UCSD-AML1 (cell line): ENCODE results near the gene BARHL1.

ENCODE experiments used
- DNase-seq: peaks from one replicate; lab custom pipeline; 2025; ENCODE audit not compliant: unreplicated experiment; lab: John Stamatoyannopoulos, UW

The BARHL1 gene

DNA sequence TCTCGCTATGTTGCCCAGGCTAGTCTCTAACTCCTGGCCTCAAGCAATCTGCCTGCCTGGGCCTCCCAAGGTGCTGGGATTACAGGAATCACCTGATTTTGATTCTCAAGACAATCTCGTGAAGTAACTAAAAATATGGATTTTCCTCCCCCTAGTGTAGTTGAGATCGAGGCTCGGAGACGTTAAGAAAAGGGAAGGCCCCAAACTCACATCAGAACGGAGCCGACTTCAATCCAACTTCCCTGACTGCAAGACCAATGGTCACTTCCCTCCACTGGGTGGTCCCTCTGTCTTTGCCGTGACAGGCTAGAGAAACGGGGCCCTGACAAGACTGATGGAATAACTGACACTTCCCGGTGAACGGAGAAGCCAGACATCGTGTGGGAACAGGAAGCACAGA, 28.3 kb downstream of the BARHL1 start:
- no peak for DNase-seq

DNA sequence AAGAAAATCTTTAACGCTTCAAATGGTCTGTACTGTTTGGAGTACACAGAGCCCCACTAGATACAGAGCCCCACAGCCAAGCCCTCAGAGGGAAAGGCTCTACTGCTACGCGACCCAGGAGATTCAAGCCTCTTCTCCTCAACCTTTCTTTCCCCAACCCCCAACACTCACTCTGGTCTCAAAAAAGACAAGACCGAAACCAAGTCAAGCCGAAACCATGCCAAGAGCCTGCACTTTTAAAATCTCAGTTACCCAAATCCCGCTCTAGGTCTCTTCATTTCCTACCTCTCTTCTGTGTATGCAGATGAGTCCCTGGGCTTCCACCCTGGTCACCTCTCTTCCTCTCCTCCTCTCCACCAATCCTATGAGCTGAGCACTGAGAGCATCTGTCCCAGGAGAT, 31.9 kb downstream of the BARHL1 start:
- no peak for DNase-seq

DNA sequence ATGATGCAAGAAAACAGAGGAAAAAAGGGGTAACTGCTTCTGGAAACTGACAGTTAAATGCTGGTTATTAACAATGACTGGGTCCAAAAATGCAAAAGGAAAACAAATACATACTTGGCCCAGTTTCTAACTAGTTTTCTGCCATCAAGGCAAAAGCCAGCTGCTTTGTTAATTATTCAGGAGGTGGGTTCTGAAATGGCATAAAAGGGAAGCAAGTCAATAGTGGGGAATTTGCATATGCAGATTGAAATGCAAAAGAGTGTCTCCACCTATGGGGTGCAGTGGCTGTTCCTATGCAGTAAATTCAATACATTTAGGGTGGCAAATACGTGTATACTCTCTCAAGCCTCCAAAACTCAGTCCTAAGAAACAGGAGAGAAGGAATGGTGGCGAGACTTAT, 33.4 kb downstream of the BARHL1 start:
- DNase-seq: no peak

GRCh38 chr9:132616725-132617124, 34.3 kb downstream of the BARHL1 start:
- no peak for DNase-seq

DNA sequence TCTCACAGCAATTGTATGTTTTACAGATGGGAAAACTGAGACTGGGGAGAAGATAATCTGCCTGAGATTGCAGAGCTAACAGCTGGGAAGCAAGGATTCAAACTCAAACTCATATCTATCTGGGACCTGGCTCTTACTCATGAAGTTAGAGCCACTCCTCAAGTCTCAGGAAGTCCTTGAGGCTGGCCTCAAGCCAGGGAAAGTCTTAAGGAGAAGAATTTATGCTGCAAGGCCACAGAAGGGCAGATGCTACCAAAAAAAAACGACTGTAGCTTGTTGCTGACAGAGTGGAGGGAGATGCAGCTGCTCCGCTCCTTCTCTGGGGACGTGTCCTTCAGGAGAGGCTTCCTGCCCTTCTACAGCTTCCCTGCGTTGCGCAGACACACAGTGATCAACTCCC, 39.8 kb downstream of the BARHL1 start:
- DNase-seq: no peak

- DNase-seq: no peak
Measured at GRCh38 chr9:132626285-132626684, 43.9 kb downstream of the BARHL1 start.

GRCh38 chr9:132627106-132627505, 44.7 kb downstream of the BARHL1 start:
- DNase-seq: no peak

DNA sequence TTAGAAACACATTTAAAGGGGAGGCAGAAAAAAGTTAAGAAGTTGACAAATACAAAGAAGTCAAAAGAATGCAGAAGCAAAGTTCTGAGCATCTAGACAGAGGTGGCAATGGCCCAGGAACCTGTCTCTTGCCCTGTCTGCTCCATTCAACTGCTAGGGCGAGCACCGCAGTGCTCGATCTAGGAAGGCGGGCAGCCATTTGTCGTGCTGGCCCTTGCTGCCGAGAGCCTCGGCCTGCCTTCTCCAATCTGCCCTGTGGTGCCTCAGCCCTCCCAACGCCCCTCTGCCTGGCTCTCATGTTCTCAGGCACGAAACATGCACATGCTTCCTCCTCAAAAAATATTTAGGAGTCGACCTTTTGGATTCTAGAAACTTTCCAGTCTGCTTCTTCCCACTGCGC, 45.2 kb downstream of the BARHL1 start:
- no peak for DNase-seq

GRCh38 chr9:132628746-132629145, 46.3 kb downstream of the BARHL1 start:
- DNase-seq: no peak

- no peak for DNase-seq
Measured at GRCh38 chr9:132630116-132630515, 47.7 kb downstream of the BARHL1 start.

DNA sequence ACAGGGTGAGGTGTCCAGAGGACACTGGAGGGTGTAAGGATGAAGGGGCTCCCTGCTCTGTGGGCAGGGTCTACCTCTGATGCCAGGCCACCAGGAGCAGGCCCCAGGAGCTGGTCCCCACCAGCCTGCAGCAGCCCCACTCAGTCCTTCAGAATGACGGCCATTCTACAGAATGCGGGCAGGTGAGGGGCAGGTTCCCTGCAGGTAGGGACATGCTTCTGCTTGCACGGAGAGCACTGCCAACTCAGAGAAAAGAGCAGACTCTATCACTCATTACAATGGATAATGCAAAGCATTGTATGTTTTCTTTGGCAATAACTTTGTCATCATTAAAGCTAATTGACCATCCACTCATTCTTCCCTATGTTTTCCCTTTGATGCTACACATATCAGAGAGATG, 48.4 kb downstream of the BARHL1 start:
- no peak for DNase-seq

DNA sequence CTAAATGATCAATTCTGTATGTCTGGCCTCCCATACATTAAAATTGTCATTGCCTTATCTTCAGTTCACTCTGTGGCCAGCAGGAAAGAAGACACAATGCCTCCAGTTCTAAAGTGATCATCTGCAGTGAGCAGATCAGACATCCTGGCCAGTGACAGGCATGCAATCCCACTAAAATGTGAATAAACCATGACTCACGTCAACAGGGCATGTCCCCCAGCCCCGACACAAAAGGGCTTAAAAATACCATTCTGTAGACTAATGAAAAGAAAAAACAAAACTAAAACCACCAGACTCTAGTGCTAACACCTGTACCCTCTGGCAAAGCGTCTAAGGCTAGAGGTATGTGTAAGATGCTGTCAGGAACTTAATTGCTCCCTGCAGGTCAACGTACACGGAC, 48.9 kb downstream of the BARHL1 start:
- no peak for DNase-seq

DNA sequence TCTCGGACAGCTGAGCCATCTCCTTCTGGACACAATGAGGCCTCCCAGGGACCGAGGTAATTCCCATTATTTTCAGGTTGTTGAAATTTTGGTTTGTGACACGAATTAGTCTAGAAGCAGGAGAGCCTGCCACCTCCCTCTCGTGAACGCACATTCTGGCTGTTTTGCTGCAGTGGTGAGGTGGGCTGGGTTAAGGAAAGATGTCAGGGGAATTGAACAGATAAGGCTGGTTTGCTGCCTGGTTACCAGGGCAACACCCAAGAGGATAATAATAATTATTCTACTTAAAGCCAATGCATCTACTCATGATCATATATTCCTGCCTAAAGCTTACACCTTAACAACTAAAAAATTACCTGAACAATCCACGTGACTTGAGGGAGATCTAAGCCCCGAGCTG, 49.3 kb downstream of the BARHL1 start:
- no peak for DNase-seq

DNA sequence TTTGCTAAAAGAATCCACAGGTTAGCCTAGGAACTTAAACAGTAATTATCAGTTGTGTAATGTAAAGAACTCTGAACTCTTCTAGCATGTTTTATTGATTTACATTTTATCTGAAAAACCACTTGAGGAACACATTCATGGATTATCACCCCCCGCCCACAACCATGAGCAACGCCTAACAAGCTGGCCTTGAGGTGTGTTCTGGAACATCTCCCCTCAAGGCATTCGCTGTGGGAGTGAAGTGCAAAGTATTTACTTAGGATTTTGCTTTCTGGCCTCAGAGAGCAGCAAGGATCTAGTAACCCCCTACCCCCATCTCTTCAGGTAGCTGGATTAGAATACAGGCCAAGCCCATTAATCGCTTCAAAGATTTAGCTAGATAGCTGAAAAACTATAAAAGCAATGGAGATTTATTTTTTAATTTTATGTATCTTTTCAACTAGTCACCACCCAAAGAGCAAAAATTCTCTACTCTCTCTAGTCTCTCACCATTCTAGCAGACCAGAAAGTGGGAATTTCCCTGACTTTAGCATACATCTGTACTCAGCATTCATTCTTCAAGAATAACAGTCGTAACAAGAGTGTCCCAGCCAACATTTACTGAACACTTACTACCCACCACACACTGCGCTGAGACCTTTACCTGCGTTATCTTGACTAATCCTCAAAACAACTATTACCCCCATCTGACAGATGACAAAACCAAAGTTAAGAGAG, 50.2 kb downstream of the BARHL1 start:
- DNase-seq: no peak

DNA sequence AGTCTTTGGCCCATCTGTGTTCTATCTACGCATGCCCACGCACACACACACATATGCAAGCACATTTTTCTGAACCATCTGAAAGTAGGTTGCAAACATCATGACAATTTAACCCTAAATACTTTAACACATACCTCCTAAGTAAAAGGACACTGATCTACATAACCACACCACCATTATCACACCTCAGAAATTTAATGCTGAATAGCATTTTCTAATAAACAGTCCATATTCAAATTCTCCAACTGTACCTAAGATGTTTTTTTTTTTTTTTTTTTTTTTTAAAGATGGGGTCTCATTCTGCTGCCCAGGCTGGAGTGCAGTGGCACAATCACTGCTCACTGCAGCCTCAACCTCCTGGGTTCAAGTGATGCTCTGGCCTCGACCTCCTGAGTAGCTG, 51.9 kb downstream of the BARHL1 start:
- no peak for DNase-seq

DNA sequence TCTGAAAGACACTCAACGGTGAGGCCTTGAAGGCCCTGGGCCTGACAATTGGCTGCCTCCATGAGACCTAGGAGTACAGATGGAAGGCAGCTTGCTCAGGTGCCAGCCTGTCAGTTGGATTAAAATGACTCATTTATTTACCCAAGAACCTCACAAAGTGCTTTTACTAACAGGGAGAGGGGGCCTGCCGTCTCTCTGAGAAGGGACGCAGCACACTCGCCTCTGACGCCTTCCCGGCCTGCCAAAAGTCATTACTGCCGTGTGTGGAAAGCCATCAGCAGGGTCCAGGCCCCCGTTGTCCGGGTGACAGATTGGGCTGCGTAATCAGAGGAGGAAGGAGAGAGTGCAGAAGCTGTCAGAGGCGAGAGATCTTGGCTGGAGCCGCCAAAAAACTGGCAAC, 54.9 kb downstream of the BARHL1 start:
- DNase-seq: no peak

DNA sequence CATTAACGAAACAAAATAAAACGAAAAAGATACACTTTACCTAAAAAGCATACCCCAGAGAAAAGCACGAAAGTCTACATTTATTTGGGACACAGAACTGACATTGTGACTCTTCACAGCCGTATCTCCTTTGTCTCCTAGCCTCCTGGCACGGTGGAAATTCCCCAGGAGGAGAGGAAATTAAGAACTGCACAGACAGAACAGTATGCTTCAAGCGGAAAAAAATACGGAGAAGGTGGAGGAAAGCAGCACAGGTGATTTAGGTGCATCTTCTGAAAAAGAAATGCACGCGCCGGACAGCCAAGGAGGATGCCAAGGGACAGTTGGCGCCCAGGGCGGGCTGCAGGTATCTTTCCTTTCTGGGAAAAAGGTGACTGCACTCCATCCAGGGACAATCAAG, 55.4 kb downstream of the BARHL1 start:
- no peak for DNase-seq

DNA sequence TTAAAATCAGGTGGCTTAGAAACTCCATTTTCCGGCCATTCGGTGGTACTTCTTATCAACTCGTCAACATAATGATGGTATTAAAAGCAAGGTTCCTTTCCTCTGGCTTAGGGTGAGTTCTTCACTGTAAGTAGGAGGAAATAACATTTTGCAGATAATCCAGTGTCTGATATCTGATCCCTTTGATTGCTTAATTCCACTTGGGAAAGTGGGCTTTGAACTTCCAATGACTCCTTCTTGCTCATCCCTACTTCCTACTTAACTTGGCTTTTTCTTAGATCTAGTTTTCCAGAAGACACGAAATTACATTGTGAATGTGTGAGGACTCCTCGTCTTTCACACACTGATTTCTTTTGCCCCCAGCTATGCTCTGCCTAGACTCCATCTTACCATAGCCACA, 55.8 kb downstream of the BARHL1 start:
- DNase-seq: no peak

- no peak for DNase-seq
Measured at GRCh38 chr9:132639322-132639721, 56.9 kb downstream of the BARHL1 start.
